Neuronal stem cell (in vitro differentiated cells): ENCODE results near the gene MEGF11.

Experiments used
- DNase-seq: peaks from one replicate; pipeline ENCODE4 v3.0.0-alpha.2; 2013; ENCODE audit warnings: low spot score
- H2AFZ ChIP-seq: one replicate; pipeline ENCODE4 v1.6.1; 2013; ENCODE audit warnings: mild to moderate bottlenecking, low read length, inconsistent platforms
- H2AK5ac ChIP-seq: 2 replicates; pipeline ENCODE4 v1.6.1; 2013; ENCODE audit warnings: low read depth, mild to moderate bottlenecking, inconsistent platforms, low read length, moderate library complexity, mixed read lengths
- H2BK120ac ChIP-seq: 2 replicates; pipeline ENCODE4 v1.6.1; 2013; ENCODE audit warnings: low read depth, mild to moderate bottlenecking, inconsistent platforms, low read length, moderate library complexity, mixed read lengths
- H2BK12ac ChIP-seq: one replicate; pipeline ENCODE4 v1.6.1; 2013; ENCODE audit warnings: low read length, inconsistent platforms
- H2BK15ac ChIP-seq: 2 replicates; pipeline ENCODE4 v1.6.1; 2013; ENCODE audit warnings: mild to moderate bottlenecking, low read length, inconsistent platforms, mixed read lengths
- H2BK5ac ChIP-seq: one replicate; pipeline ENCODE4 v1.6.1; 2013; ENCODE audit warnings: inconsistent platforms, mild to moderate bottlenecking, low read length, moderate library complexity
- H3K14ac ChIP-seq: one replicate; pipeline ENCODE4 v1.6.1; 2013; ENCODE audit warnings: low read length, inconsistent platforms
- H3K18ac ChIP-seq: 2 replicates; pipeline ENCODE4 v1.6.1; 2013; ENCODE audit warnings: low read length, inconsistent platforms
- H3K23ac ChIP-seq: 2 replicates; pipeline ENCODE4 v1.6.1; 2013; ENCODE audit warnings: low read depth, mild to moderate bottlenecking, mixed read lengths, low read length, inconsistent platforms; ENCODE audit not compliant: poor library complexity
- H3K27ac ChIP-seq: replicated peaks from 3 replicates; pipeline ENCODE4 v1.5.1; 2013; ENCODE audit warnings: low read length, inconsistent platforms
- H3K27me3 ChIP-seq, 3 experiments: 2 replicates each; pipeline ENCODE4 v1.6.1; 2013; ENCODE audit warnings: low read length in 3 of 3, mild to moderate bottlenecking in 2 of 3, inconsistent platforms in 1 of 3, low read depth in 1 of 3, mixed read lengths in 1 of 3, moderate library complexity in 1 of 3; ENCODE audit not compliant: control insufficient read depth in 3 of 3, insufficient read depth in 3 of 3
- H3K36me3 ChIP-seq, 2 donors: replicated peaks in 1 of 2; 2 replicates each; pipeline ENCODE4 v1.6.1; 2013; ENCODE audit warnings: low read length in 2 of 2; ENCODE audit not compliant: control insufficient read depth in 2 of 2, insufficient read depth in 2 of 2
- H3K4ac ChIP-seq: 2 replicates; pipeline ENCODE4 v1.6.1; 2013; ENCODE audit warnings: inconsistent platforms, mild to moderate bottlenecking, low read length, moderate library complexity
- H3K4me1 ChIP-seq, 2 donors: 1 replicate in 1 of 2; 2 replicates in 1 of 2; pipeline ENCODE4 v1.6.1; 2013; ENCODE audit warnings: low read length in 2 of 2, low read depth in 1 of 2; ENCODE audit not compliant: control insufficient read depth in 2 of 2, insufficient read depth in 1 of 2
- H3K4me2 ChIP-seq: one replicate; pipeline ENCODE4 v1.6.1; 2013; ENCODE audit warnings: mild to moderate bottlenecking, low read length, inconsistent platforms; ENCODE audit not compliant: insufficient read depth, poor library complexity, severe bottlenecking
- H3K4me3 ChIP-seq, 2 donors: 2 replicates each; pipeline ENCODE4 v1.5.1; 2013; ENCODE audit warnings: low read length in 2 of 2, mild to moderate bottlenecking in 2 of 2, inconsistent platforms in 1 of 2, moderate library complexity in 1 of 2
- H3K79me1 ChIP-seq: one replicate; pipeline ENCODE4 v1.6.1; 2013; ENCODE audit warnings: low read depth, mild to moderate bottlenecking, inconsistent platforms, low read length, moderate library complexity
- H3K9ac ChIP-seq: one replicate; pipeline ENCODE4 v1.6.1; 2013; ENCODE audit warnings: mild to moderate bottlenecking, low read depth, low read length, inconsistent platforms; ENCODE audit not compliant: poor library complexity
- H3K9me3 ChIP-seq, 2 donors: replicated peaks in 1 of 2; 2 replicates each; pipeline versions ENCODE3 to v1.6.1; 2013; ENCODE audit warnings: low read length in 2 of 2, mild to moderate bottlenecking in 2 of 2, inconsistent platforms in 1 of 2, low read depth in 1 of 2, mixed read lengths in 1 of 2, moderate library complexity in 1 of 2; ENCODE audit not compliant: control insufficient read depth in 2 of 2, insufficient read depth in 1 of 2
- H4K8ac ChIP-seq: one replicate; pipeline ENCODE4 v1.6.1; 2013; ENCODE audit warnings: low read depth, mild to moderate bottlenecking, inconsistent platforms, low read length, moderate library complexity
- H4K91ac ChIP-seq: one replicate; pipeline ENCODE4 v1.6.1; 2013; ENCODE audit warnings: low read length, low read depth, mild to moderate bottlenecking, inconsistent platforms; ENCODE audit not compliant: poor library complexity
- WGBS, 2 donors: extraction: QIAGEN DNeasy Blood & Tissue Kit; methylation state at CpG; one replicate each; pipeline ENCODE4 v1.1.7; 2013; ENCODE audit warnings: missing lambda C conversion rate in 2 of 2, mixed read lengths in 1 of 2; ENCODE audit not compliant: insufficient read length in 2 of 2, insufficient replicate concordance in 1 of 2; ENCODE audit errors: extremely low coverage in 2 of 2; 5-methylcytosine and 5-hydroxymethylcytosine counted together

The MEGF11 gene

DNA sequence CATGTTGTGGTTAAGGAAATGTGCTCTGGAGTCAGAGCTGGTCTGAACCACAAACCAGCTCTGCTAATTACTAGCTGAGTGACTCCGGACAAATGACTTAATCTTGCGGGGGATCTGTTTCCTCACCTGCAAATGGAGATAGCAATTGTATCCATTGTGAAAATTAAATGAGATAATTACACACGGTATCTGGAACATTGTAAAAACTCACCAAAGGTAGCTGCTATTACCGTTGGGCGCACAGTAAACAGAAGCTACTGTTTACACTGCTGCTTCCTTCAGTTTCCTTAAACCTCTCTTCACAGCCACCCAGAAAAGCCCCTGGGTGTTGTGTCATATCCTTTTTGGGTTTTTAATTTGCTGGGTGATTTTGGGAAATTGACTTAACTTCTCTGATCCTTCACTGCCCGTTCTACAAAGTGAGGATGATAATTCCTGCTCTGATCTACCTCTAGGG, 107.8 kb downstream of the MEGF11 start:
- Histone ChIP-seq H3K4me1 (peaks cover 0 to 5% of the 10 kb centered on the region in 2 donors), H3K36me3 (no peaks in the 10 kb centered on the region), H2AK5ac (no peak overlapping the region), H2BK15ac (no peak overlapping the region), H2BK5ac (no peak overlapping the region), H3K23ac (no peak overlapping the region), H3K9me3 (no peaks in the 10 kb centered on the region), H2AFZ (no peak overlapping the region), H3K27ac (no peak overlapping the region), H3K4ac (no peak overlapping the region), H3K9ac (no peak overlapping the region), H3K18ac (no peak overlapping the region), H4K8ac (no peak overlapping the region), H3K27me3 (peaks cover 0 to 53% (median 0%) of the 10 kb centered on the region in 3 experiments), H3K4me3 (no peak overlapping the region), H3K4me2 (no peak overlapping the region), H3K14ac (no peak overlapping the region), H2BK120ac (no peak overlapping the region), H4K91ac (no peak overlapping the region), H2BK12ac (no peak overlapping the region), H3K79me1 (no peaks in the 10 kb centered on the region)
- no CpG with 5 or more reads among the region's 6 CpGs for WGBS, 2 donors
- no peak for DNase-seq

GRCh38 chr15:66144978-66145725, 108.4 kb downstream of the MEGF11 start:
- Histone ChIP-seq H3K4me3 (no peak overlapping the region), H3K27me3 (peaks cover 0 to 51% (median 0%) of the 10 kb centered on the region in 3 experiments)

DNA sequence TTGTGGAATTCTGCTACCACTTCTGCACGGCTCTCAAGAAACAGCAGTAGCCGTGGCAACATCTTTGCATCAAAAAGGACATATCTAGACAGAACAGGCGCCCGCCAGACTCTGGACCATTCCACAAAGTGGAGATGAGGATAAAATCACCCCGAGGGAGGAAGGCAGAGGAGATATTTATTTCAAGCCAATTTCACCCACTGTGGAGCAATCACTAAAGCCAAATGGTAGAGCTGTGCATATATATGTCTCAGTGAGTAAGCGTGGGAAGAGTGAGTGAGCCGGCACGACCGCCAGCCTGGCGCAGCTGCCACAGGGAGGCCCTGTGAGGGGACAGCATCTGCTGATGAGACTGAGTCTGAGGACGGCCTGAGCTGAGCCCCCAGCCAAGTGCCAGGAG, 111.3 kb downstream of the MEGF11 start:
- Histone ChIP-seq H3K4ac (no peak overlapping the region), H3K27me3 (peaks cover 0 to 66% (median 0%) of the 10 kb centered on the region in 3 experiments), H2BK12ac (no peak overlapping the region), H2AK5ac (no peak overlapping the region), H3K27ac (no peak overlapping the region), H3K9ac (no peak overlapping the region), H3K18ac (no peak overlapping the region), H2BK5ac (no peak overlapping the region), H3K4me2 (no peak overlapping the region), H2AFZ (peak overlapping the region; percentile 39), H3K36me3 (no peaks in the 10 kb centered on the region), H3K79me1 (no peaks in the 10 kb centered on the region), H4K8ac (no peak overlapping the region), H3K23ac (no peak overlapping the region), H2BK120ac (no peak overlapping the region), H3K9me3 (no peaks in the 10 kb centered on the region), H4K91ac (no peak overlapping the region), H3K14ac (no peak overlapping the region), H3K4me1 (peaks cover 0 to 2% of the 10 kb centered on the region in 2 donors), H3K4me3 (no peak overlapping the region), H2BK15ac (no peak overlapping the region)
- WGBS, 2 donors = no CpG with 5 or more reads among the region's 11 CpGs
- no peak for DNase-seq

More at GRCh38 chr15:66144978-66145725, 108.4 kb downstream of the MEGF11 start:
- Histone ChIP-seq H3K27ac (no peak overlapping the region), H2AFZ (no peak overlapping the region), H2BK5ac (no peak overlapping the region), H2BK120ac (no peak overlapping the region), H3K9me3 (no peaks in the 10 kb centered on the region), H2BK15ac (no peak overlapping the region), H4K8ac (no peak overlapping the region), H3K4me2 (no peak overlapping the region), H3K18ac (no peak overlapping the region), H2AK5ac (no peak overlapping the region), H3K36me3 (no peaks in the 10 kb centered on the region), H3K23ac (no peak overlapping the region), H3K14ac (no peak overlapping the region), H2BK12ac (no peak overlapping the region), H4K91ac (no peak overlapping the region), H3K79me1 (no peaks in the 10 kb centered on the region), H3K9ac (no peak overlapping the region), H3K4me1 (peaks cover 0 to 5% of the 10 kb centered on the region in 2 donors), H3K4ac (no peak overlapping the region)
- DNase-seq = no peak
- no CpG with 5 or more reads among the region's 8 CpGs for WGBS, 2 donors

DNA sequence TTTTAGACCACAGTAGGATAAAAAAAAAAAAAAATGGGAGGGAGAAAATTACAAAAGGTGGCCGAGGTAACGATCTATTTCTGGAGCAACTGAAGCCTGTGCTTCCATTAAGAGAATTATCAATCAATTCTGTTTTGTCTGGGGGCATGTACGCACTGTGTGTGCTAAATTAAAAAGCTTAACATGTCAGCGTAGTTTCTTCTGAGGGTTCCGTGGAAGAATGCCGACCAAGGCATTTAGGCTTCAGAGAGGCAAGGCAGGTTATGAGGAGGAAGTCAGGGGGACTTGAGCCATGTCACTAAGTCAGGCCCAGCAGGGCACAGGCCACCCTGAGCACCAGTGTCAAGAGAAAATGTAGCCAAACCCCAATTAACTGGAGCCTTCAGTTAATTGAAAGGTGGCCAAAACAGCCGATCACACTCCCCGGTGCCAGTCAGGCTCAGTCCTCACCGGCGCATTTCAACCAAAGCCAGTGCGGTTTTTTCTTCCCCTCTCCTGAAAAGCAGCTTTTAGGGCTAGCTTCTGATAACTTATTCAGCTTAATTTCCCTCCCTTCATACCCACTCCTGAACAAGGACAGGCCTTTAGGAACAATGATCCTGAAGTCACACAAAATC, 113.9 kb downstream of the MEGF11 start:
- Histone ChIP-seq H2BK15ac (no peak overlapping the region), H3K27me3 (peaks cover 0 to 66% (median 0%) of the 10 kb centered on the region in 3 experiments), H4K8ac (no peak overlapping the region), H2AFZ (no peak overlapping the region), H3K18ac (no peak overlapping the region), H3K23ac (no peak overlapping the region), H3K14ac (no peak overlapping the region), H3K27ac (no peak overlapping the region), H3K4ac (no peak overlapping the region), H2BK5ac (no peak overlapping the region), H3K36me3 (no peaks in the 10 kb centered on the region), H3K4me1 (no peaks in the 10 kb centered on the region), H3K4me3 (no peak overlapping the region), H3K4me2 (no peak overlapping the region), H3K79me1 (no peaks in the 10 kb centered on the region), H2BK12ac (no peak overlapping the region), H4K91ac (no peak overlapping the region), H2BK120ac (no peak overlapping the region), H3K9ac (no peak overlapping the region), H2AK5ac (no peak overlapping the region), H3K9me3 (no peaks in the 10 kb centered on the region)
- whole genome bisulfite sequencing, 2 donors = no CpG with 5 or more reads among the region's 11 CpGs
- no peak for DNase-seq
